ENCODE measurements around the gene ZBTB7B.

GRCh38 chr1:154962795-154963330 is 39.7 kb upstream of the ZBTB7B start:
- TF ChIP-seq EZH2 (IDR thresholded peaks at IDR 0.05; ENCODE audit: insufficient read depth, poor library complexity, severe bottlenecking) (no peak), EZH2phosphoT487 (IDR thresholded peaks at IDR 0.05; ENCODE audit: insufficient read depth, low read depth) (no peak)

Data from GM23248 (cell line).